ENCODE results near the gene CCDC17.

- no peak for TF ChIP-seq CTCF (IDR thresholded peaks at IDR 0.05)
- no peak for TF ChIP-seq POLR2A (IDR thresholded peaks at IDR 0.05)
These were observed 1.1 kb downstream of the CCDC17 start for GRCh38 chr1:45622524-45623394.
